ENCODE results near the gene ANKRD62. TPM values are rescaled to one million over a fixed set of nuclear protein-coding genes. Genes with fewer than 3 reads are reported as not detected.
A peak's percentile ranks its signal among the peaks of the same experiment; 100 is the strongest.
"Not testable (repeated sequence)": the region's sequence is repeated elsewhere in the genome, so short reads cannot be mapped to it uniquely, and the experiment has no call there.

Gene ANKRD62
- total RNA-seq, 6 experiments from 2014 or later: not detected

- 81% methylated on average over 3 of the region's 3 CpGs for WGBS (ENCODE audit: insufficient coverage, low coverage, low lambda C conversion rate, missing lambda C conversion rate)
- ATAC-seq: no peak
- TF ChIP-seq POLR2A (IDR thresholded peaks at IDR 0.05) (no peak), CTCF (IDR thresholded peaks at IDR 0.05) (no peak)
- peaks cover 0 to 23% (median 2%) of the 10 kb centered on the region in 4 donors for H3K4me1 ChIP-seq
- H3K27ac ChIP-seq: no peak overlapping the region
- H3K36me3 ChIP-seq: no peaks in the 10 kb centered on the region
- H3K4me3 ChIP-seq: no peak overlapping the region
- no peak for DNase-seq
- H3K27me3 ChIP-seq: no peaks in the 10 kb centered on the region
- intact Hi-C loops (cut with DNase I): no loop called here
- no peaks in the 10 kb centered on the region for H3K9me3 ChIP-seq
Measured at GRCh38 chr18:12109836-12110235, 16.2 kb downstream of the ANKRD62 start.

- WGBS (ENCODE audit: insufficient coverage, low coverage, low lambda C conversion rate, missing lambda C conversion rate): 29% methylated on average over 5 of the region's 5 CpGs
- Histone ChIP-seq H3K36me3 (no peaks in the 10 kb centered on the region), H3K27me3 (no peaks in the 10 kb centered on the region), H3K4me3 (no peak overlapping the region), H3K9me3 (no peaks in the 10 kb centered on the region), H3K27ac (no peak overlapping the region), H3K4me1 (peaks cover 0 to 25% (median 2%) of the 10 kb centered on the region in 4 donors)
- DNase-seq (no peak), ATAC-seq (peak in 3 of 4 donors; percentile 45 to 54 (median 52))
- intact Hi-C loops (cut with DNase I): no loop called here
- TF ChIP-seq CTCF (IDR thresholded peaks at IDR 0.05) (no peak), POLR2A (IDR thresholded peaks at IDR 0.05) (no peak)
Measured at GRCh38 chr18:12113999-12114646, 20.5 kb downstream of the ANKRD62 start.

DNA sequence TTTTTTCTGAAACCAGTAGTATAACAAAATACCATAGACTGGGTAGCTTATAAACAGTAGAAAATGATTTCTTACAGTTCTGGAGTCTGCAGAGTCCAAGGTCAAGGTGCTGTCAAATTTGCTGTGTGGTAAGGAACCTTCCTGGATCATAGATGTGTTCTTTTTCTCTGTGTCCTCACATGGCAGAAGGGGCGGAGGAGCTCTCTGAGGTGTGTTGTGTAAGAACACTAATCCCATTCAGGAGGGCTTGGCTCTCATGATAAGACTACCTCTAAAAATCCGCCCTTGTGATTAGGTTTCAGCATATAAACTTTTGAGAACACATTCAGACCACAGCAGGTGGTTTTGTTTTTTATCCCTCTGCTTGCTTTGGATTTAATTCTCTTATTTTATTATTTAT, 25.7 kb downstream of the ANKRD62 start:
- no peak for TF ChIP-seq CTCF (IDR thresholded peaks at IDR 0.05)
- no peak for TF ChIP-seq POLR2A (IDR thresholded peaks at IDR 0.05)
- H3K4me1 ChIP-seq: peaks cover 0 to 6% (median 1%) of the 10 kb centered on the region in 4 donors
- WGBS (ENCODE audit: insufficient coverage, low coverage, low lambda C conversion rate, missing lambda C conversion rate): 100% methylated on average over 2 of the region's 2 CpGs
- H3K9me3 ChIP-seq: no peaks in the 10 kb centered on the region
- H3K36me3 ChIP-seq: no peaks in the 10 kb centered on the region
- ATAC-seq: no peak
- H3K27ac ChIP-seq: no peak overlapping the region
- intact Hi-C loops (cut with DNase I): no loop called here
- H3K4me3 ChIP-seq: no peak overlapping the region
- H3K27me3 ChIP-seq: no peaks in the 10 kb centered on the region
- DNase-seq: no peak

- 56% methylated on average over 15 of the region's 15 CpGs for WGBS (ENCODE audit: insufficient coverage, low coverage, low lambda C conversion rate, missing lambda C conversion rate)
- no peak overlapping the region for H3K4me3 ChIP-seq
- ATAC-seq (peak; percentile 38 to 77 (median 54)), DNase-seq (no peak)
- no peak overlapping the region for H3K27ac ChIP-seq
- no peaks in the 10 kb centered on the region for H3K27me3 ChIP-seq
- H3K4me1 ChIP-seq: no peaks in the 10 kb centered on the region
- intact Hi-C loops (cut with DNase I): no loop called here
- H3K36me3 ChIP-seq: no peaks in the 10 kb centered on the region
- peak; percentile 27 to 32 (median 29) for TF ChIP-seq CTCF (IDR thresholded peaks at IDR 0.05)
- no peak for TF ChIP-seq POLR2A (IDR thresholded peaks at IDR 0.05)
- H3K9me3 ChIP-seq: no peaks in the 10 kb centered on the region
Measured at GRCh38 chr18:12121175-12122042, 27.8 kb downstream of the ANKRD62 start.

GRCh38 chr18:12122043-12122389, 28.4 kb downstream of the ANKRD62 start:
- H3K27ac ChIP-seq; H3K36me3 ChIP-seq; H3K9me3 ChIP-seq; ATAC-seq; H3K27me3 ChIP-seq; H3K4me1 ChIP-seq; DNase-seq; intact Hi-C loops (cut with DNase I); H3K4me3 ChIP-seq: not testable (repeated sequence)
- 68% methylated on average over 3 of the region's 3 CpGs for WGBS (ENCODE audit: insufficient coverage, low coverage, low lambda C conversion rate, missing lambda C conversion rate)

DNA sequence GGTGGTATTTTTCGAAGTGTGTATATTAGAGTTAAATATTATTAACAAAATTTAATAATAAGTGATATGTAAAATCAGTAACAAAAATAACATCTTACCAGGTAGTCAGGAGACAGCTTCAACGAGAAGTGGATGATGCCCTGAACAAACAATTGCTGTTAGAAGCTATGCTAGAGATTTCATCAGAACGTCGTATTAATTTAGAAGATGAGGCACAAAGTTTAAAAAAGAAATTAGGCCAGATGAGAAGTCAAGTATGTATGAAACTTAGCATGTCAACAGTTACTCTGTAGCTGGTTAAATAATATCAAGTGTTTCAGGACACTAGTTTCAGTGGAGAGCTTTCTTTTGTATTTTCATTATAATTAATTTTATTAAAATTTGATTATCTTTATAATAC, 34.0 kb downstream of the ANKRD62 start:
- ATAC-seq: not testable (repeated sequence)
- WGBS (ENCODE audit: insufficient coverage, low coverage, low lambda C conversion rate, missing lambda C conversion rate): 67% methylated on average over 4 of the region's 4 CpGs

DNA sequence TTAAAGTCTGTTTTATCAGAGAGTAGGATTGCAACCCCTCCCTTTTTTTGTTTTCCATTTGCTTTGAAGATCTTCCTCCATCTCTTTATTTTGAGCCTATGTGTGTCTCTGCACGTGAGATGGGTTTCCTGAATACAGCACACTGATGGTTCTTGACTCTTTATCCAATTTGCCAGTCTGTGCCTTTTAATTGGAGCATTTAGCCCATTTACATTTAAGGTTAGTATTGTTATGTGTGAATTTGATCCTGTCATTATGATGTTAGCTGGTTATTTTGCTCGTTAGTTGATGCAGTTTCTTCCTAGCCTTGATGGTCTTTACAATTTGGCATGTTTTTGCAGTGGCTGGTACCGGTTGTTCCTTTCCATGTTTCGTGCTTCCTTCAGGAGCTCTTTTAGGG, 45.2 kb downstream of the ANKRD62 start:
- ATAC-seq; H3K27me3 ChIP-seq; H3K27ac ChIP-seq; DNase-seq; H3K36me3 ChIP-seq; H3K9me3 ChIP-seq; H3K4me3 ChIP-seq; intact Hi-C loops (cut with DNase I); H3K4me1 ChIP-seq: not testable (repeated sequence)
- 66% methylated on average over 4 of the region's 4 CpGs for WGBS (ENCODE audit: insufficient coverage, low coverage, low lambda C conversion rate, missing lambda C conversion rate)

More for the DNA sequence above, 34.0 kb downstream of the ANKRD62 start:
- H3K4me3 ChIP-seq; H3K9me3 ChIP-seq; H3K4me1 ChIP-seq; H3K36me3 ChIP-seq; H3K27me3 ChIP-seq; DNase-seq; intact Hi-C loops (cut with DNase I); H3K27ac ChIP-seq: not testable (repeated sequence)

Measured in right lobe of liver (tissue), 6 donors.